Lower leg skin (tissue), 3 donors: ENCODE data around the gene RGS11.

Experiments used
- POLR2A ChIP-seq, 2 donors: fragments of 450-650 bp; IDR thresholded peaks; one replicate each; pipeline ENCODE4 v1.6.1; 2016 to 2017; ENCODE audit warnings: antibody characterized with exemption in 2 of 2, mild to moderate bottlenecking in 1 of 2, moderate library complexity in 1 of 2
- TF ChIP-seq, protein P1 (sequence below), 3 donors: fragments of 450-650 bp; IDR thresholded peaks; one replicate each; pipeline ENCODE4 v1.5.1; 2016; ENCODE audit warnings: antibody characterized with exemption in 3 of 3, mild to moderate bottlenecking in 3 of 3, moderate library complexity in 2 of 3

DNA sequence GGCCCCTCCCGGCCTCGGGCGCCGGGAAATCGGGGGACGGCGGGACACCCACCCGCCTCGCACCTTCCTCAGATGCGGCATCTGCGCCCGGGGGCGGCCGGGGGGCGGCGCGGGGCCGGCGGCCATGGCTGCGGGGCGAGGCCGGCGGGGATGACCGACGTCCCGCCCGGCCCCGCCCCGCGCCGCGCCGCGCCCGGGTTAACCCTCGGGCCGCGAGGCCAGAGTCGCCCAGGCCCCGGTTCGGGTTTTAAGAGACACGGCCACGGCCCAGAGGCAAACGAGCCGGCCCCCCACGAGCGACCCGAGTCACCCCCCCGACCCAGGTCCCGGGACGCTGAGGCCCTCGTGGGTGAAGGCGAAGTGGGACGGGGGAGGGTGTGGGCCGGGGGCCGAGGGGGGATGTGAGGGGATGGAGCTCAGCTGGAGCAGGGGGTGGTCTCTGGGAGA, at the start of gene RGS11:
- TF ChIP-seq, protein P1, sequence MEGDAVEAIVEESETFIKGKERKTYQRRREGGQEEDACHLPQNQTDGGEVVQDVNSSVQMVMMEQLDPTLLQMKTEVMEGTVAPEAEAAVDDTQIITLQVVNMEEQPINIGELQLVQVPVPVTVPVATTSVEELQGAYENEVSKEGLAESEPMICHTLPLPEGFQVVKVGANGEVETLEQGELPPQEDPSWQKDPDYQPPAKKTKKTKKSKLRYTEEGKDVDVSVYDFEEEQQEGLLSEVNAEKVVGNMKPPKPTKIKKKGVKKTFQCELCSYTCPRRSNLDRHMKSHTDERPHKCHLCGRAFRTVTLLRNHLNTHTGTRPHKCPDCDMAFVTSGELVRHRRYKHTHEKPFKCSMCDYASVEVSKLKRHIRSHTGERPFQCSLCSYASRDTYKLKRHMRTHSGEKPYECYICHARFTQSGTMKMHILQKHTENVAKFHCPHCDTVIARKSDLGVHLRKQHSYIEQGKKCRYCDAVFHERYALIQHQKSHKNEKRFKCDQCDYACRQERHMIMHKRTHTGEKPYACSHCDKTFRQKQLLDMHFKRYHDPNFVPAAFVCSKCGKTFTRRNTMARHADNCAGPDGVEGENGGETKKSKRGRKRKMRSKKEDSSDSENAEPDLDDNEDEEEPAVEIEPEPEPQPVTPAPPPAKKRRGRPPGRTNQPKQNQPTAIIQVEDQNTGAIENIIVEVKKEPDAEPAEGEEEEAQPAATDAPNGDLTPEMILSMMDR (IDR thresholded peaks at IDR 0.05): no peak
- no peak for TF ChIP-seq POLR2A (IDR thresholded peaks at IDR 0.05)
